Testis (tissue), 2 donors: ENCODE measurements around the gene LTN1.

ENCODE experiments used
- POLR2A ChIP-seq: fragments of 450-650 bp; IDR thresholded peaks from one replicate; pipeline ENCODE4 v1.6.1; 2017; ENCODE audit warnings: antibody characterized with exemption, mild to moderate bottlenecking, moderate library complexity
- TF ChIP-seq, protein P1 (sequence below), 3 experiments: fragments of 450-650 bp in 2 of 3; fragments of 200-600 bp in 1 of 3; sonication (generic) in 1 of 3; IDR thresholded peaks; one replicate each; pipeline ENCODE4 v1.5.1; 2016 to 2019; ENCODE audit warnings: antibody characterized with exemption in 3 of 3, mild to moderate bottlenecking in 2 of 3, moderate library complexity in 1 of 3

DNA sequence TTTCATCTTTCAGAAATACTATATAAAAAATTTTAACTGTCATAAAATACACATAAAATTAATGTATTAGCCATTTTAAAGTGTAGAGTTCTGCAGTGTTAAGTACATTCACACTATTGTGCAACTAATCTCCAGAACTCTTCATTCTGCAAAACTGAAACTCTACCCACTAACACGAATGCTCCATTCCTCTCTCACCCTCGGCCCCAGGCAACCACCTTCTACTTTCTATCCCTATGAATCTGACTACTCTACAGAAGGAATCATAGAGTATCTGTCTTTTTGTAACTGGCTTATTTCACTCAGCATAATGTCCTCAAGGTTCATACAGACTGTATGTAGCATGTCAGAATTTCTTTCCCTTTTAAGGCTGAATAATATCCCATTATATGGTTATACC lies 43.4 kb downstream of the LTN1 start:
- TF ChIP-seq, protein P1, sequence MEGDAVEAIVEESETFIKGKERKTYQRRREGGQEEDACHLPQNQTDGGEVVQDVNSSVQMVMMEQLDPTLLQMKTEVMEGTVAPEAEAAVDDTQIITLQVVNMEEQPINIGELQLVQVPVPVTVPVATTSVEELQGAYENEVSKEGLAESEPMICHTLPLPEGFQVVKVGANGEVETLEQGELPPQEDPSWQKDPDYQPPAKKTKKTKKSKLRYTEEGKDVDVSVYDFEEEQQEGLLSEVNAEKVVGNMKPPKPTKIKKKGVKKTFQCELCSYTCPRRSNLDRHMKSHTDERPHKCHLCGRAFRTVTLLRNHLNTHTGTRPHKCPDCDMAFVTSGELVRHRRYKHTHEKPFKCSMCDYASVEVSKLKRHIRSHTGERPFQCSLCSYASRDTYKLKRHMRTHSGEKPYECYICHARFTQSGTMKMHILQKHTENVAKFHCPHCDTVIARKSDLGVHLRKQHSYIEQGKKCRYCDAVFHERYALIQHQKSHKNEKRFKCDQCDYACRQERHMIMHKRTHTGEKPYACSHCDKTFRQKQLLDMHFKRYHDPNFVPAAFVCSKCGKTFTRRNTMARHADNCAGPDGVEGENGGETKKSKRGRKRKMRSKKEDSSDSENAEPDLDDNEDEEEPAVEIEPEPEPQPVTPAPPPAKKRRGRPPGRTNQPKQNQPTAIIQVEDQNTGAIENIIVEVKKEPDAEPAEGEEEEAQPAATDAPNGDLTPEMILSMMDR (IDR thresholded peaks at IDR 0.05), result no peak
- TF ChIP-seq POLR2A, result no peak
